Non-pigmented ciliary epithelial cell (primary cell): ENCODE data around the gene UPK3BL2.
"Not testable (repeated sequence)": the region's sequence is repeated elsewhere in the genome, so short reads cannot be mapped to it uniquely, and the experiment has no call there.

Experiments
- DNase-seq: peaks from one replicate; pipeline ENCODE4 v3.0.0-alpha.2; 2010; ENCODE audit warnings: low read depth

The UPK3BL2 gene, protein sequence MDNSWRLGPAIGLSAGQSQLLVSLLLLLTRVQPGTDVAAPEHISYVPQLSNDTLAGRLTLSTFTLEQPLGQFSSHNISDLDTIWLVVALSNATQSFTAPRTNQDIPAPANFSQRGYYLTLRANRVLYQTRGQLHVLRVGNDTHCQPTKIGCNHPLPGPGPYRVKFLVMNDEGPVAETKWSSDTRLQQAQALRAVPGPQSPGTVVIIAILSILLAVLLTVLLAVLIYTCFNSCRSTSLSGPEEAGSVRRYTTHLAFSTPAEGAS

GRCh38 chr7:102543596-102543995 is at the start of gene UPK3BL2:
TSS of gene UPK3BL2 (minus strand) at chr7:102543696. CDS start at chr7:102543636, 60 bp downstream.
- not testable (repeated sequence) for DNase-seq

- not testable (repeated sequence) for DNase-seq
Observed at GRCh38 chr7:102592477-102593019, 49.1 kb upstream of the UPK3BL2 start.

- not testable (repeated sequence) for DNase-seq
Observed at GRCh38 chr7:102589857-102590256, 46.4 kb upstream of the UPK3BL2 start.

DNA sequence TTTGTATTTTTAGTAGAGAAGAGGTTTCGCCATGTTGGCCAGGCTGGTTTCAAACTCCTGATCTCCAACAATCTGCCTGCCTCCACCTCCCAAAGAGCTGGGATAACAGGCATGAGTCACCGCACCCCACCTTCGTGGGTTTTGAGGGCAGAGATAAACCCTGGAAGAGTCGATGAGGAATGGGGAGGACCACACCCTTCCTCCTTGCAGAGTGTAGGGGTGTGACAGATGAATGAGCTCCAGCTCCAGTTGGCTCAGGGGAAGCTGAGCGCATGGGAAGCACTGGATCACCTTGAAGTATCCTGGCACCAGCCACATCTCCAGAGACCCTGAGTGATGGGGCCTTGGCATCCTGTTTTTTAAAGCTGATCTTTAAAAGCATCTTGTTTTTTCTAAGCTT is 40.0 kb upstream of the UPK3BL2 start:
- DNase-seq, result not testable (repeated sequence)

DNA sequence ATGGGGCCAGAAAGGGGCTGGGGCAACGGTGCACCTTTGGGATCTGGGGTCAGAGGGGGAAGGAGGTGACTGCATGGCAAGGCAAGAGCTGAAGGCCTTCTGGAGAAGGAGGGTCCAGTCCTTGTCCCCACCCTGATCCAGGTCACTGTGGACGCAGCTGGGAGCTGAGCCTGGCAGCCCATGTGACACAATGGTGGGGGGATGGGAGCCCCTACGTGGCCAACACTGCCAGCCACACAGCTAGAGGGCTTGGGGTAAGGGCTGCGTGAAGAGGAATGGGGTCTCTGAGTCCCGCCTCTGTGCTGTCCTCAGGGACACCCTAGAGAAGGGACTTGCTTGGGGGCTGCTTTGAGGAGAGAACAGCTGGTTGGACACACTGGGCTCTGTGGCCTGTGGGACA is 38.2 kb upstream of the UPK3BL2 start:
- DNase-seq, result not testable (repeated sequence)

GRCh38 chr7:102578486-102578885 is 35.0 kb upstream of the UPK3BL2 start:
- DNase-seq, result not testable (repeated sequence)

- DNase-seq, result not testable (repeated sequence)
Observed at GRCh38 chr7:102577315-102578240, 34.1 kb upstream of the UPK3BL2 start.

DNA sequence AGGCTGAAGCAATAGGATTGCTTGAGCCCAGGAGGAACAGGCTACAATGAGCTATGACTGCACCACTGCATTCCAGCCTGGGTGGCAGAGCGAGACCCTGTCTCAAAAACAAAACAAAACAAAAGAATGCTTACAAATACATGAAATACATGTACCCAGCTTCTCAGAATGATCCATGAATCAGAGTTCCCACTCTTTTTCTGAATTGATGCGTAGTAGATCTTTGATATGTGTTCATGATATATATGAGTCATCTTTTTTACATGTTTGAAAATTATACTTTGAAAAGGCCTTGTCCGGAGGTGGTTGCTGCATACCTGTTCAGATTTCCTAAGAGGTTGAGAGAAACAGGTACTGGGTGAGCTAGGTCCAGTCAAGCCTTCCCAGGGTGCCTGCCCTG is 32.9 kb upstream of the UPK3BL2 start:
- not testable (repeated sequence) for DNase-seq

- not testable (repeated sequence) for DNase-seq
Observed at GRCh38 chr7:102574607-102575006, 31.1 kb upstream of the UPK3BL2 start.

DNA sequence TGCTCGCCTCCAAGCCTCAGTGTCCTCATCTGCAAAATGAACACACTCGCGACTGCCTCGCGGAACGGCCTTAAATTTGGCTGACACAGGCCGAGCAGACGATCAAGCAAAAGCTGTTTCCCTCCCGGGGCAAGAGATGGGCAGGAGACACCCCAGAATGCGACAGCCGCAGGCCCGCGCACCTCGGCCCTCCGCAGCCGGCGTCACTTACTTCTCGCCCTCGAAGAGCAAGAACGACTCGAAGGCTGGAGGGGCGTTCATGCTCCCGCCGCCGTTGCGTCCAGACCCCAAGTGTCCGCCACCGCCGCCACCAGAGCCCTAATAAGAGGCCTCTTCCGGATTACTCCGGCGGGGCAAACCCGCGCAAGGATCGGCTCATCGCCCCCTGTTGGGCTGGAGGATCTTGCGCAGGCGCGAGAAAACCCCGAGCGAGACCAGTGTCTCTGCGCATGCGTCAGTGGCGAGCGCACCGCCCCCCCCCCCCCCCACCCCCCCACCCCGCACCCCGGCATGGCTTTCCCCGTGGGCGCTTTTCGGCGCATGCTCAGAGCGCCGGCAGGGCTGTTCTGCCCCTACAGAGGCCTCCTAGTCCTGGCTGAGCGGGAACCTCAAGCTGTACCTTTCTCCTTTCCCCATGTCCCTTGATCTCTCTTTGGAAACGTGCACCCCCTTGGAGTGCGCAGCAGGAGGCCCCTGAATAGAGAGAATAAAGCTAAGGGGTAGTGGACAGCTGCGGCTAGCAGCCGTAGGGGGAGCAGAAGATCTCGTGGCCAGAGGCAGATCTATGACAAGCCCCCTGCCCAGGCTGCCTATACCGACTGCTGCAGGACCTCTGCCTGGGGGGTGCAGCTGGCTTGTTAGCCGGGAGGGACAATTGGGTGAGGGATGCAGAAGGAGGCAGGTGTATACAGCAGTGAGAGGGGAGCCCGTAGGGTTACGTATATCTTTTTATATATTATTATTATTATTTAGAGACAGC is 29.1 kb upstream of the UPK3BL2 start, which contains the start of gene POLR2J3:
Gene POLR2J3 (minus strand): TSS at position 323 of the 979 bp plus-strand sequence. CDS start 62 bp downstream, at position 261.
- DNase-seq, result peak; percentile 47

- DNase-seq, result not testable (repeated sequence)
Observed at GRCh38 chr7:102568620-102569019, 25.1 kb upstream of the UPK3BL2 start.

DNA sequence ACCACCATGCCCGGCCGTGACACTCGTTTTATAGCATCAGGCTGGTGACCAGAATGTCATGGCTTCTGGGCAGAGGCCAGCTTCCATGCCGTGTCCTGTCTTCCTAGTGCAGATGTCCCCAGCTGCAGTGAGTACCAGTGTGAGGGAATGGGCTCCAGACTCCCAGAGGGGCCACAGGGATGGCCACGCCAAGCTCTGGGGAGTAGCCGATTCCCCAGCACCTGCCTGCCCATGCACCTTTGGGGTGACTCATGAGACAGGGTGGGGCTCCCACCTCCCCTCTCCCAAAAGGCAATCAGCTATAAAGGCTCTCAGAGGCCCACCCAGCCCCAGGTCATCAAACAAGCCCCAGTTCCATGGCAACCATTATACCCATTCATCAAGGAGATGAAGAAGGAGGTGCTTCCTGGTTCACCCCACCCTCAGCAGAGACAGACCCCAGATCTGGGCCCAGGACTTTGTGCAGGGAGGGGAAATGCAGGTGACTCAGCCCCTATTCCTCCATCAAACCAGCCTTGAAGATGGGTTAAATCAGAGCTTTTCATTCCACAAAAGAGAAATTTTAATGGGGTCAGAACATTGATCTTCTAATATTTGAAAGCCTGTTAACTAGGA is 7.4 kb upstream of the UPK3BL2 start, which contains the start of gene SPDYE2:
Gene SPDYE2 (plus strand): TSS at position 419 of the 615 bp plus-strand sequence. CDS start 2,030 bp downstream, outside the sequence.
- DNase-seq, result not testable (repeated sequence)

GRCh38 chr7:102546353-102546752 is 2.9 kb upstream of the UPK3BL2 start:
- DNase-seq, result not testable (repeated sequence)

DNA sequence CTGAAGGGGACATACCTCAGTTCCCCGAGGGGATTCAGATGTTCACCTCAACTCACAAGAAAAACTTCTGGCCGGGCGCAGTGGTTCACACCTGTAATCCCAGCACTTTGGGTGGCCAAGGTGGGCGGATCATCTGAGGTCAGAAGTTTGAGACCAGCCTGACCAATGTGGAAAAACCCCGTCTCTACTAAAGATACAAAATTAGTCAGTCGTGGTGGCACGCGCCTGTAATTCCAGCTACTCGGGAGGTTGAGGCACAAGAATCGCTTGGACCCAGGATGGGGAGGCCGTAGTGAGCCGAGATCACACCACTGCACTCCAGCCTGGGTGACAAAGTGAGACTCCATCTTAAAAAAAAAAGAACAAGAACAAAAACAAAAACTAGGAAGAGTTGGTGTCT is 1.8 kb upstream of the UPK3BL2 start:
- not testable (repeated sequence) for DNase-seq

GRCh38 chr7:102544372-102544771 is 876 bp upstream of the UPK3BL2 start:
- not testable (repeated sequence) for DNase-seq

DNA sequence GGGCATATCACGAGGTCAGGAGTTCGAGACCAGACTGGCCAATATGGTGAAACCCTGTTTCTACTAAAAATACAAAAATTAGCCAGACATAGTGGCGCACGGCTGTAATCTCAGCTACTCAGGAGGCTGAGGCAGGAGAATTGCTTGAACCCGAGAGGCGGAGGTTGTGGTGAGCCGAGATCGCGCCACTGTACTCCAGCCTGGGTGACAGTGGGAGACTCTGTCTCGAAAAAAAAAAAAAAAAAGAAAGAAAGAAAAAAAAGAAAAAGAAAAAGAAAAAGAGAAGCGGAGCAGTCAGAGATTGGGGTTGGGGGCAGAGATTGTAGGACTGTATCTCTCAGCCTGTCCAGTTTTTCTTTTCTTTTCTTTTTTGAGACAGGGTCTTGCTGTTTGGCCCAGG is 725 bp downstream of the UPK3BL2 start:
- not testable (repeated sequence) for DNase-seq

GRCh38 chr7:102542083-102542482 is 1.4 kb downstream of the UPK3BL2 start:
- not testable (repeated sequence) for DNase-seq

- not testable (repeated sequence) for DNase-seq
Observed at GRCh38 chr7:102540604-102541003, 2.9 kb downstream of the UPK3BL2 start.

- DNase-seq, result not testable (repeated sequence)
Observed at GRCh38 chr7:102535062-102535615, 8.4 kb downstream of the UPK3BL2 start.

GRCh38 chr7:102532127-102532526 is 11.4 kb downstream of the UPK3BL2 start:
- not testable (repeated sequence) for DNase-seq
